ENCODE data around the gene GOT1. TPM values are rescaled to one million over a fixed set of nuclear protein-coding genes. Genes with fewer than 3 reads are reported as not detected.

GOT1 gene
- total and polyA plus RNA-seq, 2 donors from 2014 or later = 73.2 to 241 TPM

DNA sequence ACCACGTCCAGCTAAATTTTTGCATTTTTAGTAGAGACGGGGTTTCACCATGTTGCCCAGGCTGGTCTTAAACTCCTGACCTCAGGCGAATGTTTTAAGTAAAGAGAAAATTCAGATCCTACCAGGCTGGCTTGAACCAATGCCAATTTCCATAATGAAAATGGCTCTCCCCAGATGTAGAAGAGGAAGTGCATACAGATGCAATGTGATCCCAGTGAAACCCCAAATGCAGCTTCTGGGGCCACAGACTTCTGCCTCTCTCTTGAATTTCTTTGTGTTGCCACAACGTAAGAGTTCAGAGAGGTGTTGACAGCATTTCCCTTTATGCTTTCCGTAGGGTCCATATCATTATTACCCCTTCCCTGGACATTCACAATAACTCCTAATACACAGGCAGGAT, 29.6 kb upstream of the GOT1 start:
- intact Hi-C loops (cut with DNase I) = no loop called here
- TF ChIP-seq, protein P1, sequence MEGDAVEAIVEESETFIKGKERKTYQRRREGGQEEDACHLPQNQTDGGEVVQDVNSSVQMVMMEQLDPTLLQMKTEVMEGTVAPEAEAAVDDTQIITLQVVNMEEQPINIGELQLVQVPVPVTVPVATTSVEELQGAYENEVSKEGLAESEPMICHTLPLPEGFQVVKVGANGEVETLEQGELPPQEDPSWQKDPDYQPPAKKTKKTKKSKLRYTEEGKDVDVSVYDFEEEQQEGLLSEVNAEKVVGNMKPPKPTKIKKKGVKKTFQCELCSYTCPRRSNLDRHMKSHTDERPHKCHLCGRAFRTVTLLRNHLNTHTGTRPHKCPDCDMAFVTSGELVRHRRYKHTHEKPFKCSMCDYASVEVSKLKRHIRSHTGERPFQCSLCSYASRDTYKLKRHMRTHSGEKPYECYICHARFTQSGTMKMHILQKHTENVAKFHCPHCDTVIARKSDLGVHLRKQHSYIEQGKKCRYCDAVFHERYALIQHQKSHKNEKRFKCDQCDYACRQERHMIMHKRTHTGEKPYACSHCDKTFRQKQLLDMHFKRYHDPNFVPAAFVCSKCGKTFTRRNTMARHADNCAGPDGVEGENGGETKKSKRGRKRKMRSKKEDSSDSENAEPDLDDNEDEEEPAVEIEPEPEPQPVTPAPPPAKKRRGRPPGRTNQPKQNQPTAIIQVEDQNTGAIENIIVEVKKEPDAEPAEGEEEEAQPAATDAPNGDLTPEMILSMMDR (IDR thresholded peaks at IDR 0.05; ENCODE audit: borderline replicate concordance, extremely low read depth, insufficient read depth) = no peak
- Histone ChIP-seq H3K27ac (ENCODE audit: low read depth in 2 of 2, low read length in 2 of 2) (no peak overlapping the region), H3K27me3 (ENCODE audit: control insufficient read depth, insufficient read depth, low read length) (peaks cover 4% of the 10 kb centered on the region), H3K4me1 (ENCODE audit: control insufficient read depth in 2 of 3, insufficient read depth in 2 of 3, low read depth in 1 of 3, low read length in 3 of 3) (no peaks in the 10 kb centered on the region), H3K9ac (ENCODE audit: low read length in 3 of 3) (no peak overlapping the region), H3K4me3 (ENCODE audit: low read length in 3 of 3) (no peak overlapping the region), H3K9me3 (ENCODE audit: control insufficient read depth in 2 of 3, insufficient read depth in 1 of 3, low read length in 3 of 3) (no peaks in the 10 kb centered on the region), H3K36me3 (ENCODE audit: control insufficient read depth in 2 of 3, insufficient read depth in 3 of 3, low read length in 3 of 3) (no peaks in the 10 kb centered on the region)
- FAIRE-seq = no peak
- no peak for DNase-seq

DNA sequence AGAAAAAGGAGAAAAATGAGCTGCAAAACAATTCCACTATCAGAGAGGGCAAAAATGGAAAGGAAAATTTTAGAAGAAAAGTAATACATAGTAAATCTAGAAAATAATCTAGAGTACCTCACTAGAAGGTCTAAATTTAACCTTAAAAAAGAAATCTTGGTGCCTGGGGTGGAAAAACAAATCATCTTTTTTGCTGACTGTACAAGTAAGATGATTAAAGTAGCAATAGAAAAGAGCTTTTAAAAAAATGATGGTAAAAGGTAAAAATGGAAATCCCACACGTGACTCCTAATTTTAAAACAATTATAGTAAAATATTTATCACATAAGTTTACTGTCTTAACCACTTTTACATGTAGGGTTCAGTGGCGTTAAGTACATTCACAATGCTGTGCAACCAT, 28.8 kb upstream of the GOT1 start:
- Histone ChIP-seq H3K27ac (ENCODE audit: low read depth in 2 of 2, low read length in 2 of 2) (no peak overlapping the region), H3K27me3 (ENCODE audit: control insufficient read depth, insufficient read depth, low read length) (peaks cover 4% of the 10 kb centered on the region), H3K9me3 (ENCODE audit: control insufficient read depth in 2 of 3, insufficient read depth in 1 of 3, low read length in 3 of 3) (no peaks in the 10 kb centered on the region), H3K36me3 (ENCODE audit: control insufficient read depth in 2 of 3, insufficient read depth in 3 of 3, low read length in 3 of 3) (no peaks in the 10 kb centered on the region), H3K4me1 (ENCODE audit: control insufficient read depth in 2 of 3, insufficient read depth in 2 of 3, low read depth in 1 of 3, low read length in 3 of 3) (no peaks in the 10 kb centered on the region), H3K4me3 (ENCODE audit: low read length in 3 of 3) (no peak overlapping the region), H3K9ac (ENCODE audit: low read length in 3 of 3) (no peak overlapping the region)
- DNase-seq (no peak), FAIRE-seq (no peak)
- TF ChIP-seq, protein P1 (IDR thresholded peaks at IDR 0.05; ENCODE audit: borderline replicate concordance, extremely low read depth, insufficient read depth) = no peak
- intact Hi-C loops (cut with DNase I) = no loop called here

DNA sequence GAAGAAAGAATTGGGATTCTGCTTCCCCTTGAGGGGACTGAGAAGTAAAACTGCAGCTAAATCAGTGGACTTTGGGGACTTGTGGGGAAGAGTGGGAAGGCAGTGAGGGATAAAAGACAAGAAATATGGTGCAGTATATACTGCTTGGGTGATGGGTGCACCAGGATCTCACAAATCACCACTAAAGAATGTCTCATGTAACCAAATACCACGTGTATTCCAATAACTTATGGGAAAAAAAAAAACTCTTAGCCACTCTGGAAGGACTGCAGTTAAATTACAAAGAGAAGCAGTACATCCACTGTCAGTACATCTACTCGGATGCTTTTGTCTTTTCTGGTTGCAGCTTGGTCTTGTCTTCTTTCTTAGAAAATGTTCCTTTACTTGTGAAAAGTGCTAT, 27.4 kb upstream of the GOT1 start:
- Histone ChIP-seq H3K4me3 (ENCODE audit: low read length in 3 of 3) (no peak overlapping the region), H3K9me3 (ENCODE audit: control insufficient read depth in 2 of 3, insufficient read depth in 1 of 3, low read length in 3 of 3) (no peaks in the 10 kb centered on the region), H3K27me3 (ENCODE audit: control insufficient read depth, insufficient read depth, low read length) (peaks cover 6% of the 10 kb centered on the region), H3K36me3 (ENCODE audit: control insufficient read depth in 2 of 3, insufficient read depth in 3 of 3, low read length in 3 of 3) (no peaks in the 10 kb centered on the region), H3K4me1 (ENCODE audit: control insufficient read depth in 2 of 3, insufficient read depth in 2 of 3, low read depth in 1 of 3, low read length in 3 of 3) (no peaks in the 10 kb centered on the region), H3K27ac (ENCODE audit: low read depth in 2 of 2, low read length in 2 of 2) (no peak overlapping the region), H3K9ac (ENCODE audit: low read length in 3 of 3) (no peak overlapping the region)
- intact Hi-C loops (cut with DNase I) = no loop called here
- FAIRE-seq (no peak), DNase-seq (peak in 1 of 5 donors; percentile 7)
- TF ChIP-seq, protein P1 (IDR thresholded peaks at IDR 0.05; ENCODE audit: borderline replicate concordance, extremely low read depth, insufficient read depth) = no peak

DNA sequence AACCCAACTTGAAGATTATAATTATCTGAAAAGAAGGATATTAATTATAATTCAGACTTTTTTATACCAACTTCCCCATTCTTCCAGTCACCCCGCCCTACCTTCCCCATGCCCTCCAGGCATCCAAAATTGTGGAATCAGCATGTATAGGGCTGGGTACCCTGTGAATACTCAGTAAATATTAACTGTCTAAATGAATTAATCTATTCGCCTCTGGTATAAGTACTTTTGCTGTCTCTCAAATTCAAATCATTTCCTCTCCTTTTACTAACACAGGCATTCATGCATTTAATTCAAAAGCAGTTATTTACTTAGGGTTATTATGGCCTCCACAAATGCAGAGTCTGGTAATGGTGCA, 26.5 kb upstream of the GOT1 start:
- intact Hi-C loops (cut with DNase I) = no loop called here
- H3K36me3 ChIP-seq (ENCODE audit: control insufficient read depth in 2 of 3, insufficient read depth in 3 of 3, low read length in 3 of 3) = no peaks in the 10 kb centered on the region
- no peaks in the 10 kb centered on the region for H3K4me1 ChIP-seq (ENCODE audit: control insufficient read depth in 2 of 3, insufficient read depth in 2 of 3, low read depth in 1 of 3, low read length in 3 of 3)
- no peaks in the 10 kb centered on the region for H3K9me3 ChIP-seq (ENCODE audit: control insufficient read depth in 2 of 3, insufficient read depth in 1 of 3, low read length in 3 of 3)
- no peak overlapping the region for H3K4me3 ChIP-seq (ENCODE audit: low read length in 3 of 3)
- no peak for FAIRE-seq
- peaks cover 5% of the 10 kb centered on the region for H3K27me3 ChIP-seq (ENCODE audit: control insufficient read depth, insufficient read depth, low read length)
- H3K27ac ChIP-seq (ENCODE audit: low read depth in 2 of 2, low read length in 2 of 2) = no peak overlapping the region
- no peak for DNase-seq
- TF ChIP-seq, protein P1 (IDR thresholded peaks at IDR 0.05; ENCODE audit: borderline replicate concordance, extremely low read depth, insufficient read depth) = no peak
- no peak overlapping the region for H3K9ac ChIP-seq (ENCODE audit: low read length in 3 of 3)

All from kidney (tissue), 14 donors.